ENCODE data around the gene CEBPZOS.

The CEBPZOS gene

DNA sequence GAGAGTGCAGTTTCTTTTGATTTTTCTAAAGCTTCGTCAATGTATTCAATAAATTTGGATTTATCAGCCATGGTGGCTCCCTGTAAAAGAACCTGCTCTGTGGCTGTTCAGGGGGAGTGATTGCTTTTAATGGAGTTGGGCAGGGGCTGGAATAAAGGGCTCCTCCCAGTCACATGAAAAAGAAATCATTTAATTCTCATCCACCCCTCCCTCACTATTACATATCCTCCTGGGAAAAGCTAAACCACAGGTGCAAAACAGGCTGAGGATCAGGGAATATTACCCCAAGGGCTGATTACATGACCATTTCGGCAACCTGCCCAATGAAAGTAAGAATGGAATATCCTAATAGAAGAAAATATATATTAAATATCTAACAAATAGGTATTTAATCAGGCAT lies 7.7 kb upstream of the CEBPZOS start, which contains the start of gene SULT6B1:
Gene SULT6B1 (minus strand): TSS at position 101 of the 400 bp plus-strand sequence. CDS start 30 bp downstream, at position 71.
- H3K4me1 ChIP-seq (ENCODE audit: control insufficient read depth in 1 of 2, insufficient read depth in 1 of 2, low read depth in 1 of 2, low read length in 1 of 2): peaks cover 57 to 59% of the 10 kb centered on the region in 2 experiments
- TF ChIP-seq, protein P1, sequence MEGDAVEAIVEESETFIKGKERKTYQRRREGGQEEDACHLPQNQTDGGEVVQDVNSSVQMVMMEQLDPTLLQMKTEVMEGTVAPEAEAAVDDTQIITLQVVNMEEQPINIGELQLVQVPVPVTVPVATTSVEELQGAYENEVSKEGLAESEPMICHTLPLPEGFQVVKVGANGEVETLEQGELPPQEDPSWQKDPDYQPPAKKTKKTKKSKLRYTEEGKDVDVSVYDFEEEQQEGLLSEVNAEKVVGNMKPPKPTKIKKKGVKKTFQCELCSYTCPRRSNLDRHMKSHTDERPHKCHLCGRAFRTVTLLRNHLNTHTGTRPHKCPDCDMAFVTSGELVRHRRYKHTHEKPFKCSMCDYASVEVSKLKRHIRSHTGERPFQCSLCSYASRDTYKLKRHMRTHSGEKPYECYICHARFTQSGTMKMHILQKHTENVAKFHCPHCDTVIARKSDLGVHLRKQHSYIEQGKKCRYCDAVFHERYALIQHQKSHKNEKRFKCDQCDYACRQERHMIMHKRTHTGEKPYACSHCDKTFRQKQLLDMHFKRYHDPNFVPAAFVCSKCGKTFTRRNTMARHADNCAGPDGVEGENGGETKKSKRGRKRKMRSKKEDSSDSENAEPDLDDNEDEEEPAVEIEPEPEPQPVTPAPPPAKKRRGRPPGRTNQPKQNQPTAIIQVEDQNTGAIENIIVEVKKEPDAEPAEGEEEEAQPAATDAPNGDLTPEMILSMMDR (IDR thresholded peaks at IDR 0.05): no peak
- no peaks in the 10 kb centered on the region for H3K36me3 ChIP-seq
- peaks cover 5% of the 10 kb centered on the region for H3K27me3 ChIP-seq
- H3K27ac ChIP-seq: peak within 1 kb of the TSS; percentile 84
- H3K9me3 ChIP-seq: no peaks in the 10 kb centered on the region
- H3K4me3 ChIP-seq (ENCODE audit: low read depth in 1 of 2, low read length in 1 of 2): peak within 1 kb of the TSS; percentile 8 to 27

DNA sequence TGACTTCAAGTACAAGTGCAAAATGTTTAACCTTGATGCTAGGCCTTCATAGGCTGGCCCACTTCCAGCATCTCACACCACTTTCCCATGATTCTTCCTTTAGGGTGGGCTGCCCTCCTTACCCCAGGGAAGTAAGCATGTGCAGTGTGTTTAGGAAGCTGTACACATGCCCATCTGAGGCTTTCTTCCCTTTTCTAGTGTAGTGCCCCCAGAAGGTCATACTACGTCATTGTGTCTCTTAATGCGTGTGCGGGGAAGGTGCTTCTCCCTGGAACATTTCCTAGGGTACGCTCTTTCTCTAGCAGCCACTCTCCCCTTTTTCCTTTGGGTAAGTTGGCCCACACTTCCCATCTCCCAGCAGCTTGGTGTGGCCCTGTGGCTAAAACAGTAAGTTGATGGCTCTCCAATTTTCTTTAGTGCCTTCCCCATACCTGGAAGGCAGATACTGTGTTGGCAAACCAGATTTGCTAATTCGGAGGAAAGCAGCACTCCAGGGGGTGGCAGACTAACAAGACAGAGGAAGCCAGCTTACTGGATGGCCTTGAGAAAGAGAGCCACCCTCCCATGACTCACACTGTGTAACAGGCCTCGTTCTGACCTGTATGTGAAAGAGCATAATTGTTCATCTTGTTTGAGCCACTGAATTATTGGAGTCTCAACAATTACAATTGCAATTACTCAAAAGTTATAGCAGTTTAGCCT lies 6.7 kb upstream of the CEBPZOS start:
- TF ChIP-seq, protein P1 (IDR thresholded peaks at IDR 0.05): no peak
- peaks cover 5% of the 10 kb centered on the region for H3K27me3 ChIP-seq
- no peaks in the 10 kb centered on the region for H3K9me3 ChIP-seq
- peak overlapping the region; percentile 27 to 46 for H3K4me3 ChIP-seq (ENCODE audit: low read depth in 1 of 2, low read length in 1 of 2)
- H3K36me3 ChIP-seq: no peaks in the 10 kb centered on the region
- peaks cover 67 to 68% of the 10 kb centered on the region in 2 experiments for H3K4me1 ChIP-seq (ENCODE audit: control insufficient read depth in 1 of 2, insufficient read depth in 1 of 2, low read depth in 1 of 2, low read length in 1 of 2)
- peak overlapping the region; percentile 84 for H3K27ac ChIP-seq

DNA sequence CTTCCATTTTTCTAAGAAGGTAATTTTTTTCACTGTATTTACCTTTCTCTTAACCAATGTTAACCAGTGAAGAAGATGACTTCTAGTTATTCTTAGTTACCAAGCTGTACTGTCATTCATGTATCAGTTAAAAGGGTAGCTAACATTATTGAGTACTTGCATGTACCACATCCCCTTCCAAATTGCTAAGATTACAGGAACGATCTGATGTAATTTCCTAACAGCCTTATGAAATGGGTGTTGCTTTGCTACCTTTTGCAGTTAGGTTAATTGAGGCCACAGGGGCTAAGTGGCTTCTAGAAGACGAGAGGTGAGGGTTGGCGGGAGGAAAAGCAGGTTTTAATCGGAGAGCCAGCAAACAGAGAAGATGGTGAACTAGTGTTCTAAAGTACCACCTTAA lies 6.0 kb upstream of the CEBPZOS start:
- TF ChIP-seq, protein P1 (IDR thresholded peaks at IDR 0.05): no peak
- Histone ChIP-seq H3K4me3 (ENCODE audit: low read depth in 1 of 2, low read length in 1 of 2) (peak overlapping the region; percentile 41 to 46), H3K4me1 (ENCODE audit: control insufficient read depth in 1 of 2, insufficient read depth in 1 of 2, low read depth in 1 of 2, low read length in 1 of 2) (peaks cover 71 to 73% of the 10 kb centered on the region in 2 experiments), H3K27ac (peak overlapping the region; percentile 84), H3K27me3 (no peaks in the 10 kb centered on the region), H3K36me3 (no peaks in the 10 kb centered on the region), H3K9me3 (no peaks in the 10 kb centered on the region)

DNA sequence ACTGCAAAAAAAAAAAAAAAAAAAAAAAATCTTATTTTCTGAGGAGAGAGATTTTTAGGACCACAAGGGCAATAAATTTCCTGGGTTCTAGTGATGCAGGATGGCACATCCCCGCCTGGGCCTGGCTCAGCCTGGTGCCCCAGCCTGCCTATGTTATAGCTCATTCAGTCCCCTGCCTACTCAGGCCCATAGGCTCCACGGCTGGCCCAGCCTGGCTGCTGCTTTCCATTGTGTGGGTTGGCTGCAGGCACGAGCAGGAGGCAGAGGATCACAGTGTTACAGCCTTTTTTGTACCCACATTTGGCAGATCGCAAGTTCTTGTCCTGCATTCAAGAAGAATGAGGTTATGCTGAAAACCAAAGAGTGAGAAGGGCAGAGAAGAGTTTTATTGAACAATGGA lies 5.0 kb upstream of the CEBPZOS start:
- Histone ChIP-seq H3K36me3 (no peaks in the 10 kb centered on the region), H3K27ac (peak overlapping the region; percentile 84), H3K27me3 (no peaks in the 10 kb centered on the region), H3K4me3 (ENCODE audit: low read depth in 1 of 2, low read length in 1 of 2) (peak overlapping the region in 1 of 2 experiments; percentile 41), H3K9me3 (no peaks in the 10 kb centered on the region), H3K4me1 (ENCODE audit: control insufficient read depth in 1 of 2, insufficient read depth in 1 of 2, low read depth in 1 of 2, low read length in 1 of 2) (peaks cover 81 to 83% of the 10 kb centered on the region in 2 experiments)
- TF ChIP-seq, protein P1 (IDR thresholded peaks at IDR 0.05): no peak

DNA sequence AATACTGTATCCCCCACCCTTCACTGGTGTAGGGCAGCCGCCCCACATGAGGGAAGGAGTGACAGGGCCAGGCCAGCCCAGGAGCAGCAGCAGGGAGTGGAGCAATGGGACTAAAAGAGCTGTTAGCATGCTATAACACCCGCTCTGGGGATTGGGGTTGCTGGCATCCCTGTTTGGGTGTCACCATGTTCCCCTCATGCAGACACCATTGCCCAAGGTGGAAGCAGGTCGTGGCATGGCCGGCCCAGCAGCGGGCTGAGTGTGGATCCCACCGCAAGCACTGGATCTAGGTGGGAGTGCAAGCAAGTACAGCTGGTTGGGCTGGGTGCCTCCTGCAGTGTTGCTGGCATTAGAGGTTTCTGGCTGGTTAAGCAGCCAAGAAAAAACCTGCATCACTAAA lies 4.5 kb upstream of the CEBPZOS start:
- TF ChIP-seq, protein P1 (IDR thresholded peaks at IDR 0.05): no peak
- H3K4me3 ChIP-seq (ENCODE audit: low read depth in 1 of 2, low read length in 1 of 2): no peak overlapping the region
- H3K4me1 ChIP-seq (ENCODE audit: control insufficient read depth in 1 of 2, insufficient read depth in 1 of 2, low read depth in 1 of 2, low read length in 1 of 2): peaks cover 85% of the 10 kb centered on the region in 2 experiments
- H3K36me3 ChIP-seq: no peaks in the 10 kb centered on the region
- H3K27ac ChIP-seq: peak overlapping the region; percentile 84
- H3K27me3 ChIP-seq: no peaks in the 10 kb centered on the region
- no peaks in the 10 kb centered on the region for H3K9me3 ChIP-seq

All from neutrophil (primary cell).